GM19328 (cell line): ENCODE measurements around the gene HPS5.
"Not testable (repeated sequence)": the region's sequence is repeated elsewhere in the genome, so short reads cannot be mapped to it uniquely, and the experiment has no call there.

Experiments used
- ATAC-seq: cut with Tn5 transposase; IDR thresholded peaks from one replicate; pipeline ENCODE4 v1.9.1; 2021; ENCODE audit warnings: mild to moderate bottlenecking, moderate library complexity; ENCODE audit not compliant: unreplicated experiment

The HPS5 gene, protein sequence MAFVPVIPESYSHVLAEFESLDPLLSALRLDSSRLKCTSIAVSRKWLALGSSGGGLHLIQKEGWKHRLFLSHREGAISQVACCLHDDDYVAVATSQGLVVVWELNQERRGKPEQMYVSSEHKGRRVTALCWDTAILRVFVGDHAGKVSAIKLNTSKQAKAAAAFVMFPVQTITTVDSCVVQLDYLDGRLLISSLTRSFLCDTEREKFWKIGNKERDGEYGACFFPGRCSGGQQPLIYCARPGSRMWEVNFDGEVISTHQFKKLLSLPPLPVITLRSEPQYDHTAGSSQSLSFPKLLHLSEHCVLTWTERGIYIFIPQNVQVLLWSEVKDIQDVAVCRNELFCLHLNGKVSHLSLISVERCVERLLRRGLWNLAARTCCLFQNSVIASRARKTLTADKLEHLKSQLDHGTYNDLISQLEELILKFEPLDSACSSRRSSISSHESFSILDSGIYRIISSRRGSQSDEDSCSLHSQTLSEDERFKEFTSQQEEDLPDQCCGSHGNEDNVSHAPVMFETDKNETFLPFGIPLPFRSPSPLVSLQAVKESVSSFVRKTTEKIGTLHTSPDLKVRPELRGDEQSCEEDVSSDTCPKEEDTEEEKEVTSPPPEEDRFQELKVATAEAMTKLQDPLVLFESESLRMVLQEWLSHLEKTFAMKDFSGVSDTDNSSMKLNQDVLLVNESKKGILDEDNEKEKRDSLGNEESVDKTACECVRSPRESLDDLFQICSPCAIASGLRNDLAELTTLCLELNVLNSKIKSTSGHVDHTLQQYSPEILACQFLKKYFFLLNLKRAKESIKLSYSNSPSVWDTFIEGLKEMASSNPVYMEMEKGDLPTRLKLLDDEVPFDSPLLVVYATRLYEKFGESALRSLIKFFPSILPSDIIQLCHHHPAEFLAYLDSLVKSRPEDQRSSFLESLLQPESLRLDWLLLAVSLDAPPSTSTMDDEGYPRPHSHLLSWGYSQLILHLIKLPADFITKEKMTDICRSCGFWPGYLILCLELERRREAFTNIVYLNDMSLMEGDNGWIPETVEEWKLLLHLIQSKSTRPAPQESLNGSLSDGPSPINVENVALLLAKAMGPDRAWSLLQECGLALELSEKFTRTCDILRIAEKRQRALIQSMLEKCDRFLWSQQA

DNA sequence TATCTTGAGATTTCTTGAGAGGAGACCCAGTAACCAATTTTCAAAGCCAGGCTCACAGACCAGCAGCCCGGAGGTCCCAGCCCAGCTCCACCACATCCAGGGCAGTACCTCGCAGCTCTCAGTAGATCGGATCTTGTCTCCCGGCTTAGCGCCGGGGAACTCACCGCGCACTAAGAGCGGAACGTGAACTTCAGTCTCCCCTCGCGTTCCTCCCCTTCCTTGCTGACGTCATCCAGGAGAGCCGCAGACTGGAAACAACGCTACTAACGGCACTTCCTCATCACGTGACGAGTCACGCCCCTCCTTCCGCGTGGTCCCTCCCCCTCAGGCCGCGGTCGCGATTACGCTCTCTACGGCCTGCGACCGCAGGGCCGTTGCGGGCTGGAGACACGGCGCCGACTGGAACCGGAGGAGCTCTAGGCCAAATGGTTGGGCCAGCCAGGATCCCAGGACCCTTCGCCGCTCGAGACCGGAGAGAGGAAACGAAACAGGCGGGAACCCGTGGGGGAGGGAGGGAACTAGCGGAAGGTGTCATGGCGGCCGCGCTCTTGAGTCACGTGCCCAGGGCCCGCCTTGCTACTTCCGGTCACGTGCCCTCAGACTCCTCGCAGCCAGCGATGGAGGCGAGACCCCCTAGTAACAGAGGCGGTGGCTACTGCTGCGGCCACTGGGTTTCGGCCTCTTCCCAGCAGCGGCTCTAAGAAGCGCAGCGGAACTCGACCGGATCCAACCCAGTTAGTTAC lies at the start of gene HPS5, which contains the start of gene GTF2H1:
TSS of gene HPS5 (minus strand) at position 172 of the 743 bp plus-strand sequence. CDS start 4,282 bp downstream, outside the sequence.
TSS of gene GTF2H1 (plus strand) at position 599 of the 743 bp plus-strand sequence. CDS start 10,508 bp downstream, outside the sequence.
- peak; percentile 90 for ATAC-seq

DNA sequence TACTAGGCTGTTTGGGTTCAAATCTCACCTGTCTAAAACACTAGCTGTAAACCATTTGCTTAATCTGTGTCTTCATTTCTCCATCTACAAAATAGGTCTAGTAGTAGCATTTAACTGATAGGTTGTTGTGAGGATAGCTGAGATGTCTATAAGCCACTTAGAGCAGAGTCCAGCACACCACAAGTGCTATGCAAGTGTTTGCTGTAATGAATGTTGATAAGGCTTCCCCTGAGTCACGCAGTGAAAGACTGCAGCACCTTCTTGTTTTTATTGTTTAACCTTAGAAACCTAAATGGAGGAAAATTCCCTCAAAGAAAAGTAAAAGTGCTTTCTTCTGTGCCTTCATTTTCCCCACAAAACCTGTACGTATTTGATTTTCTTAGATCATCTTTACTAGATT lies 49.3 kb upstream of the HPS5 start:
- ATAC-seq, result no peak

DNA sequence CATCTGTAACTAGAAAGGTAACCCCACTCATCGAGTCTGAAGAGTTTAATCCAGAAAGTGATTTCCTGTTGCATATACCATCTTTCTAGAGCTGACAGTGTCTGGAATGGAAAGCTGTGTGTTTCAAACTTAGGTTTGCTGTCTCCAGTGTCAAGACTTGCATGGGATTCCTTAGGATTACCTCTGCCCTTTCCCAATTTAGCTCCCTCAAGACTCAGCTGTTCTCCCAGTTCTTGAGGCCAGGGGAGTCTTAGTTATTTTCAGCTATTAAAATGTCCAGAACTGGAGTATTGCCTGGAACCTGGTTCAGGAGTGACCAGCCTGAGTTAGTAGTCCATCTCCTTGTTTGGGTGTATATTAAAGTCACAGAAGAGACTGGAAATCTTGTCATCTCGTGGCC lies 47.5 kb upstream of the HPS5 start:
- ATAC-seq, result no peak

DNA sequence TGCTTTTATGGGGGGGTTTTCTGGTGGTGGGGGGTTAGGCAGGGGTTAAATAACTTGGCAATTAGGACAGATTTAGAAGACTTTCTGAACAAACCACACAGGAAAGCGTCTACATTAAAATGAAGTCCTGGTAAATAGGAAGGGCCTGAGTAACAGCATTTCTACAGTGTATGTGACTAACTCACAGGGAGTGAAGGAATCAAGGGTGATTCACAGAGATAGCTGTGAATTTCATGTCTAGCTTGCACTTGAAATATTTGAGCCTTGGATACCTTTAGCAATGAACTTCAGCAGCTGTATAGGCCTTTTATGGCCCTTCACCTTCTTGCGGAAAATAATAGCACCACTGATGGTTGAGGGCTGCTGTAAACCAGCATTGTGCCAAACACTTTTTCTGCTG lies 46.3 kb upstream of the HPS5 start:
- ATAC-seq, result no peak

DNA sequence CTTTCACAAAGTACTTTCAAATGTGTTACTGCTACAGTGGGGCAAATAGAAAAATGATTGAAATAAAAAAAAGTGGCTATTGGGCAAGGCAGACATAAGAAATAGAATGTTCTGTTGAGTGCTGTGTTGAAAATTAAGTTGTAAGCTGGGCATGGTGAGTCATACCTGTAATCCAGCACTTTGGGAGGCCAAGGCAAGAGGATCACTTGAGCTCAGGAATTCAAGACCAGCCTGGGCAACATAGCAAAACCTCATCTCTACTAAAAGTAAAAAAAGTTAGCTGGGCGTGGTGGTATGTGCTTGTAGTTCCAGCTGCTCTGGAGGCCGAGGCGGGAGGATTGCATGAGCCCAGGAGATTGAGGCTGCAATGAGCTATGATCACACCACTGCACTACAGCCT lies 45.5 kb upstream of the HPS5 start:
- no peak for ATAC-seq

DNA sequence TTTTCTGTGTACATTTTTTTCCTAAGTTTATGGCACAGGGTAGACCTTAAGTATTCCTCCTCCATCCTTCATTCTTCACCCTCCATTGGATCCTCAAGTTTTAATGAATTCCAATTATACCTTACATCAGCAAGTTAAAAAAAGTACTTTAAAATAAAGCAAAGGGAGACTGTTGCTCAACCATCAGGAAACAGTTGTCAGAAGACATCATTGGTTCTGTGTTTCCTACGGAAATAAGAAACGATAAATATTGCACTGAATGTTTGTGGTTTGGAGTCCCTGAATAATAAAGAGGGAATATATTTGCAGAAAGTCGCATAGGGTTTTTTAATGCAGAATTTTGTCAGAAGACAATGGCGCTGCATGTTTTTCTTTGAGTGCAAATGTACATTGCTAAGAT lies 44.3 kb upstream of the HPS5 start:
- ATAC-seq, result no peak

DNA sequence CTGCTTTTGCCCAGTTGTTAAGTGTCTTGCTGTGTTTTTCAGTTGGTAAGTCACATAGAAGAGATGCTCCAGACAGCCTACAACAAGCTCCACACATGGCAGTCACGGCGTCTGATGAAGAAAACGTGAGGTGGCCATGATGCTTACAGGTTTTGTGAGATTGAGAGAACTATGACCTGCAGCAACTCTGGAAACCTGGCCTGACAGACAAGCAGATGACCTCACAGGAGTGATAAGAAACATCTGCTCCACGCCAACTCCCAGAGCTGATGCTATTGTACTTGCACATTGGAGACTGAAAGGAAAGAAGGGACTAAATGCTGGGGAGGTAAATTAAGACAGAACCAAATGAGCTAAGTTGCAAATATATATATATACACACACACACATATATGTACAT lies 43.8 kb upstream of the HPS5 start:
- ATAC-seq, result no peak

DNA sequence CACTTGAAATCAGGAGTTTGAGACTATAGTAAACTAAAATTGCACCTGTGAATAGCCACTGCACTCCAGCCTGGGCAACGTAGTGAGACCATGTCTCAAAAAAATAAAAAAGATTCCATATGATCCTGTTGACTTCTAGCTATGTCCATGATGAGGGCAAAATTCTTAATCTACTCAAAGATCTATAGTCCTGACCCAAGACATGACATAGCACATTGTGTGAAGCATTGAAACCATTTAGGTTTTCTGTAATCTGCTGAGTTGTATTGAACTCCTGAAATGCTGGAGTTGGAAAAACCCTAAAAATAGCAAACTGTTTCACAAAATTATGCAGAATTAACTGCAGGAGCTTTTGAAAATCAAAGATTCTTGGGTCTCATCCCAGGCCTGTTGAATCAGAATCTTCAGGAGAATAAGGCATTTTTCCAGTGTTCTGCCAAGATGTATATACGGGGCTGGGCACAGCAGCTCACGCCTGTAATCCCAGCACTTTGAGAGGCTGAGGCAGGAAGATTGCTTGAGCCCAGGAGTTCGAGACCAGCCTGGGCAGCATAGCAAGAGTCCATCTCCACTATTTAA lies 42.6 kb upstream of the HPS5 start:
- no peak for ATAC-seq

DNA sequence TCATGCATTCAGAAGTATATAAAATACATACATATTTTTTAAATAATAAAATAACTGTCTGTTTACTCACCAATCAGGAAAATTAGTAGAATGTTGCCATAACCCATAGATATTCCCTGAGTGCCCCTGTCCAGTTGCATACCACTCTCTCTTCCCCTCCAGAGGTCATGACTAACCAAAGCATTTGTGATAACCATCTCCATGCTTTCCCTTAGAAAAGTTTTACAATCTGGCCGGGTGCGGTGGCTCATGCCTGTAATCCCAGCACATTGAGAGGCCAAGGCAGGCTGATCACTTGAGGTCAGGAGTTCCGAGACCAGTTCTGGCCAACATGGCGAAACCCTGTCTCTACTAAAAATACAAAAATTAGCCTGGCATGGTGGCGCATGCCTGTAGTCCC lies 39.2 kb upstream of the HPS5 start:
- no peak for ATAC-seq

DNA sequence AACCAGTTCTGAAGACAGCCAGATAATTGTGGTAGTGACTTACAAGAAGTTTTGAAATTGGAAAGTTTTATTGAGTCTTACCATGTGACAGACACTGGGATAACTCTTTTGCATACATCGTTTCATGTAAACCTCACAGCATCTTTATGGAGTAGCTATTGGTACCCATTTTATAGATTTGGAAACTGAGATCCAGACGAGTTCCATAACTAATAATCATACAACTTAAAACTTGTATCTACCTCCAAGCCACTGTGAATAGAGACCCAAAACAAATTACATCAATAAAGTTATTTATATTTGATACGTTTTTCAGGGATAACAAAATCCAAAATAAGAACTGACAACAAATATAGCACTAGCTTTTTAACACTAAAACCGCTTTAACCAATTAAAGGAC lies 36.7 kb upstream of the HPS5 start:
- ATAC-seq, result no peak

DNA sequence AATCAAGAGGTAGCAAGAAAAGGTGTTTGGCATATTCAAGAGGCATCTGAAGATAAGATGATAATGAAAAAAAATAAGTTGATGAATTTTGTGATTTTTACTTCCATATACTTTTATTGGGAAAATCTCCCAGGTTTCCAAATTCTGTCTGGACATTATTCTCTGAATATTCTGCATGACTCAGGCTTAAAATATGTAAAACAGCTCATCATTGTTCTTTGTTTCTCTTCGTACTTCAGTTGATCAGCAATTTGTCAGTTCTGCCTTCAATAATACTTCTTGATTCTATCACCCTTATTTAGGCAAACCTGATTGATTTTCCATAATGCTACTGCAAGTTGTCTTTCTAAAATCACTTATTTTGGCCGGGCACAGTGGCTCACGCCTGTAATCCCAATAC lies 30.6 kb upstream of the HPS5 start:
- no peak for ATAC-seq

DNA sequence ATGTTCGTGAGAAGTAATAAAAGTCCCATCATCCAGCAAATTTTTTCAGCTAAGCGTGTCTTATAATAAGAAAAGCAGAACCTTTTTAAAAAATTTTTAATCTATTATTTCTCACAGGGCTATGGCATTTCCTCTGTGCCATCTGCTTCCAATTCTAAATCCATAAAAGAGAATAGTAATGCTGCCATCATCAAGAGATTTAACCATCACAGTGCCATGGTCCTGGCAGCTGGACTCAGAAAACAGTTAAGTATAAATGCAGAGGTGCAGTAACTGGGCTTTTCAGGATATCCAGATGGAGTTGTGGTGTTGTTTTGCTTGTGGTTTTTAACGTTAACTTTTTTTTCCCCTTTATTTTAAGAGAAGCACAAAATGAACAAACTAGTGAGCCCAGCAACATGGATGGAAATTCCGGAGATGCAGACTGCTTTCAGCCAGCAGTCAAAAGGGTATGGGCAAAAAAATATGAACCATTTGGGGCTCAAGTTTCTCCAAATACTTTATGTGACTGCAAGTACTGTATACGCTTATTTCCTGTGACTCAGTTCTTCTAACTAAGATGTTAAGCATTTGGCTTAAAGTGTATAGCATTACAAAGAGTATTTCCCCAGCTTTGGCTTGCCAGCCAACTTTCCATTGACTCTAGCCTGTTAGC lies 25.7 kb upstream of the HPS5 start:
- no peak for ATAC-seq

DNA sequence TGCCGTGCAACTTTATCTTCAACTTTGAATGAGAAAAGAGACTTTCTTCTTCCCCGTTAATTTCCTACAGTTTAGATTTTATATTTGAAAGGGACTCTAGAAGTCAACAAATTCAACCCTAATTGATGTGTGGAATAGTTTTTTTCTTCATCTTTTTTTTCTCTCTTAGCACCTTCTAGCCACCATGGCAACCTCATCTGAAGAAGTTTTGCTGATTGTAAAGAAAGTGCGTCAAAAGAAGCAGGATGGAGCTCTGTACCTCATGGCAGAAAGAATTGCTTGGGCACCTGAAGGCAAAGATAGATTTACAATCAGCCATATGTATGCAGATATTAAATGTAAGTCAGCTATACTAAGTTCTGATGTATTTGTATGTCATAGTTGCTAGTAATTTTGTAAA lies 11.0 kb upstream of the HPS5 start:
- ATAC-seq, result no peak

DNA sequence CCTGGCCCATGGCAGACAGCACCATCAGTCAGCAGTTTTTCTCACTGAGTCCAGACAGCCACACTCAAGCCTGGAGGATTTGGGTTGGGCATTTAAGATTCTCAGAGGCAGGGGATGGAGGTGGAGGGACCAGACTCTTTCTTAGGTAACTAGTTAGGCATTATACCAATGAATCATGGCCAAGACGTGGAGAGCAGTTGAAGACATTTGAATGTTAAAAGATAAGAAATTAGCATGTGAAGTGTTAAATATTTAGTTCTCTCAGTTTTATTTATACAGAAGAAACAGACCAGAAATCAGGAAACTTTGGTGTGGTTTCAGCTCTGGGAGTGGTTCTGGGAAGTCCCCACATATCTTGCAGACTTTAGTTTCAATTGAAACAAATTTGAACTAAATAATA lies 10.4 kb upstream of the HPS5 start:
- ATAC-seq, result no peak

DNA sequence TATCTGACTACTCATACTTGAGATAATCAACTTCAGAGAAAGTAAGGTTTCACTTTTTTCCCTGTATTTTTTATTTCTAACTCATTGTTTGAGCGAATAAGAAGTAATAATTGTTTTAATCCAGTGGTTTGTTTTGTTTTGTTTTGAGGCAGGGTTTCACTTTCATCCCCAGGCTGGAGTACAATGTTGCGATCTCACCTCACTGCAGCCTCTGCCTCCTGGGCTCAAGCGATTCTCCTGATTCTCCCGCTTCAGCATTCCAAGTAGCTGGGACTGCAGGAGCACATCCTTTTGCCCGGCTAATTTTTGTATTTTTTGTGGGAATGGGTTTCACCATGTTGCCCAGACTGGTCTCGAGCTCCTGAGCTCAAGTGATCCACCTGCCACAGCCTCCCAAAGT lies 9.0 kb upstream of the HPS5 start:
- no peak for ATAC-seq

DNA sequence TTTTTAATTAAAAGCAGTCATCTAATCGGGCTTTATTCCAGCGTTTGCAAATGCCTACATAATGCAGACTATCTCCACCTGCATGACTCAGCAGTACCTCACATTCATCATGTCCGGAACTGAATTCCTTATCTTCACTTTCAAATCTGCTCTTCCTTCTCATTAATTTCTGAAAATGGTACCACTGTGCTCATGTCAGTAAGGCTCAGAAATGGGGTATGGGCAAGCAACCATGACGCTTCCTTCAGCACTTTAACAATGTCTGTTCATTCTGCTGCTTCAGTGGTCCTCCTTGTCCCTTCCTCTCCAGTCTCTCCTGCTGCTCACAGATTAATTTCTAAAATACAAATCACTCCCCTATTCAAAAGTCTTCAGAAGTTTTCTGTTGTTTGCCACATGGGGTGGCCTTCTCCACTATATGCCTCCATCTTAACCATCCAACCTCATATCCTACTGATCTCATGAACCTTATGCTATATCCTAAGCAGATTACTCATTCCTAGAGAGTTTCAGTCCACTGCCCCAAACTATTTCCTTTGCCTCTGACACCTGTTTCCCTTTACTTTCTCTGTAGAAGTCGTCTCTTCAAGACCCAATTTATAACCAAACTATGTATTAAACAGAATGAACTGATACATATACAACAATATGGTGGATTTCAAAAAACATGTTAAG lies 7.4 kb upstream of the HPS5 start:
- no peak for ATAC-seq

DNA sequence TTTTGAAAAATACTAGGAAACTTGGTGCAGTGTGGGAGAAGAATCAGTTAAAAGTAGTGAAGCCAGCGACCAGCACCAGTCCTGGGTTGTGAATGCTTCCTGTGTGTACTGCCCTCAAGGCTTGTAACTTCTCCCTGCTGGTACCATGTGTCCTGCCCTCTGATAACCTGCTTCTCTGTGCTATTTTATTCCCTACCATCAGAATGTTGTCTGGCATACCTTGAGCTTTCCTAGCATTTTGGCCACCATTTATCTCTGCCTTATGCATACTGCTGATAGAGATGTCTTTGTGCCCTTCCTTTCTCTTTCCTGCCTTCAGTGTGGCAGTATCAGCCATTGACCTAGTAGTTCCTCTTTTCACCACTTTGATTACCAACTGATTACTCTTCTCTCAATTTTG lies 2.4 kb upstream of the HPS5 start:
- no peak for ATAC-seq

DNA sequence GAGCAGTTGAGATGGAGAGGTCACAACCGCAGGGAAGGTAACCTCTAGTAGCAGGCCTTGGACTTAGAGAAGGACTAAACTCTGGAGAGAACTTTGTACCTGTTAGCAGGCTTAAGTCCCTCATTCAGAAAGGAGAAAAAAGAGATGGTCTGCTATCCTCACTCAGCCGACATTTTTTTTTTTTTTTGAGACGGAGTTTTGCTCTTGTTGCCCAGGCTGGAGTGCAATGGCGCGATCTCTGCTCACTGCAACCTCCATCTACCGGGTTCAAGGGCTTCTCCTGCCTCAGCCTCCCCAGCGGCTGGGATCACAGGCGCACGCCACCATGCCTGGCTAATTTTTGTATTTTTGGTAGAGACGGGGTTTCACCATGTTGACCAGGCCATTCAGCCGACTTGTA lies 1.9 kb upstream of the HPS5 start:
- ATAC-seq, result not testable (repeated sequence)

DNA sequence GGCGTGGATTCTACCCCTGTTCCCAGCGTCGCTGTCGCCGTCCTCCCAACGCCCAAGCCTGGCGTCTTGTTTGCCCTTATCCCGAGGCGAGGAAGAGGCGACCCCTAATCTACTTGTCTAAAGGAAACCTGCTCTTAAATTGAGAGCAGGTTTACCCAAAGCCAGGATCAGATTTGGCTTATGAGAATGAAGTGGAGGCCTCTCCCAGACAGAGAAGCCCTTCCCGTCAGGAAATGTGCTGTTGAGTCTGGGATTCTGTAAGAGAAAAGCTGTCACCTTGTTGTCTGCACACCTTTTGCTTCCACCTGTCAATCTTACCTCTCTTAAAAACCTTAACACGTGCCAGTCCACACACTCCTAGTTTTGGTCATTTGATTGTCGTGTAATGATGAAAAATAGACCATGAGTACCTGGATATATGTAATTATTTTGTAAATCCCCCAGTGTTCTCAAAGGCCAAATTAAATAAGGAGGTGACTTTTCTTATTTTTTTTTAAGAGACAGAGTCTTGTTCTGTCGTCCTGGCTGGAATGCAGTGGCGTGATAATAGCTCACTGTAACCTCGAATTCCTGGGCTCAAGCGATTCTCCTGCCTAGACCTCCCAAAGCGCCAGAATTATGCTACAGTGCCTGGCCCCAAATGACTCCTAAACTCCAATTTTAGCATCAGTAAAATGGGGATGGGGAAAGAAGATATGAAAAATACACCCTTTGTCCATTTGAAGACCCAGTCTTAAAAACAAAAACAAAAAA lies 1.1 kb upstream of the HPS5 start:
- no peak for ATAC-seq
